ENCODE results near the gene TMEM258.

Gene TMEM258

GRCh38 chr11:61814958-61815789 is 22.8 kb upstream of the TMEM258 start (continued):
- no peak for TF ChIP-seq PATZ1 (CRISPR knock-in tag; IDR thresholded peaks at IDR 0.05; ENCODE audit: borderline replicate concordance)
- TF ChIP-seq OSR1 (CRISPR knock-in tag; IDR thresholded peaks at IDR 0.05) = no peak
- no peak for TF ChIP-seq ZC3H10 (CRISPR knock-in tag; IDR thresholded peaks at IDR 0.05)

DNA sequence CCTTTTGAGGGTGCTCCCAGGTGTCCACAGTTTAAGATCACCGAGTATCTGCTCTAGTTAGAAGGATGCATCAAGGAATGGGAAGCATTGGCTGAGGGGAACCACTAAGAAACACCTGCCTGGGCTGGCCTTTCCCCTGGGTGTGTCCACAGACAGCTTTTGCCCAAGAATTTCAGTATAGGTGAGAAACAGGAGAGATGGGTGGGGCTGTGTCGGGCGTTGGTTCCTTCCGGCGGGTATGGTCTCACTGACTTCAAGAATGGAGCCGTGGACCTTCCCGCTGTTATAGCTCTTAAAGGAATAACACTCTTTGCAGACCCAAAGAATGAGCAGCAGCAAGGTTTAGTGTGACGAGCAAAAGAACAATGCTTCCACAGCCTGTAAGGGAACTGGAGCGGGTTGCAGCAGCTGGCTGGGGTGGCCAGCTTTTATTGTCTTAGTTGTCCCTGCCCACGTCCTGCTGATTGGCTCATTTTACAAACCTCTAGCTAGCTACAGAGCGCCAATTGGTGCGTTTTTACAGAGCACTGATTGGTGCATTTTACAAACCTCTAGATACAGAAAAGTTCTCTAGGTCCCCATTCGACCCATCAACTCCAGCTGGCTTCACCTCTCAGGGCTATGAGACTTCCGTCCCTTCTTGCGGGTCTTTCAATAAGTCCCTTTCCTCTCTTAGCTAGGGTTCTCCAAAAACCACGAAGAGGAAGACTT is 22.0 kb upstream of the TMEM258 start:
- TF ChIP-seq ZNF8 (CRISPR knock-in tag; IDR thresholded peaks at IDR 0.05) (0 out of 2 replicates have a peak, but pooled peaks have one; percentile 14), ESRRG (CRISPR knock-in tag; IDR thresholded peaks at IDR 0.05) (no peak)

GRCh38 chr11:61812736-61813411 is 20.5 kb upstream of the TMEM258 start:
- TF ChIP-seq, protein P1, sequence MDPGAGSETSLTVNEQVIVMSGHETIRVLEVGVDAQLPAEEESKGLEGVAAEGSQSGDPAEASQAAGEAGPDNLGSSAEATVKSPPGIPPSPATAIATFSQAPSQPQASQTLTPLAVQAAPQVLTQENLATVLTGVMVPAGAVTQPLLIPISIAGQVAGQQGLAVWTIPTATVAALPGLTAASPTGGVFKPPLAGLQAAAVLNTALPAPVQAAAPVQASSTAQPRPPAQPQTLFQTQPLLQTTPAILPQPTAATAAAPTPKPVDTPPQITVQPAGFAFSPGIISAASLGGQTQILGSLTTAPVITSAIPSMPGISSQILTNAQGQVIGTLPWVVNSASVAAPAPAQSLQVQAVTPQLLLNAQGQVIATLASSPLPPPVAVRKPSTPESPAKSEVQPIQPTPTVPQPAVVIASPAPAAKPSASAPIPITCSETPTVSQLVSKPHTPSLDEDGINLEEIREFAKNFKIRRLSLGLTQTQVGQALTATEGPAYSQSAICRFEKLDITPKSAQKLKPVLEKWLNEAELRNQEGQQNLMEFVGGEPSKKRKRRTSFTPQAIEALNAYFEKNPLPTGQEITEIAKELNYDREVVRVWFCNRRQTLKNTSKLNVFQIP (CRISPR knock-in tag; IDR thresholded peaks at IDR 0.05; ENCODE audit: borderline replicate concordance, low read depth) = no peak
- TF ChIP-seq GLIS3 (CRISPR knock-in tag; IDR thresholded peaks at IDR 0.05) (no peak), TSHZ2 (CRISPR knock-in tag; IDR thresholded peaks at IDR 0.05) (no peak), ISL1 (CRISPR knock-in tag; IDR thresholded peaks at IDR 0.05) (no peak), PPARA (CRISPR knock-in tag; IDR thresholded peaks at IDR 0.05; ENCODE audit: borderline replicate concordance) (no peak), CREB5 (CRISPR knock-in tag; IDR thresholded peaks at IDR 0.05; ENCODE audit: low read depth) (no peak), ZFP3 (CRISPR knock-in tag; IDR thresholded peaks at IDR 0.05) (no peak), ZC3H10 (CRISPR knock-in tag; IDR thresholded peaks at IDR 0.05) (no peak), ZNF565 (CRISPR knock-in tag; conservative IDR thresholded peaks at IDR 0.05; ENCODE audit: low read depth) (no peak), SNAI2 (CRISPR knock-in tag; IDR thresholded peaks at IDR 0.05) (no peak), TCF4 (CRISPR knock-in tag; IDR thresholded peaks at IDR 0.05; ENCODE audit: borderline replicate concordance) (no peak), ZNF8 (CRISPR knock-in tag; IDR thresholded peaks at IDR 0.05) (no peak), TOX (CRISPR knock-in tag; IDR thresholded peaks at IDR 0.05; ENCODE audit: borderline replicate concordance) (no peak), PATZ1 (CRISPR knock-in tag; IDR thresholded peaks at IDR 0.05; ENCODE audit: borderline replicate concordance) (no peak), BACH2 (CRISPR knock-in tag; IDR thresholded peaks at IDR 0.05; ENCODE audit: borderline replicate concordance) (no peak), ZFP30 (CRISPR knock-in tag; IDR thresholded peaks at IDR 0.05) (no peak), CSRNP3 (CRISPR knock-in tag; IDR thresholded peaks at IDR 0.05) (no peak), RARB (CRISPR knock-in tag; IDR thresholded peaks at IDR 0.05) (no peak), ESRRG (CRISPR knock-in tag; IDR thresholded peaks at IDR 0.05) (no peak)
- no peak for ATAC-seq

More for the DNA sequence above, 22.0 kb upstream of the TMEM258 start:
- no peak for ATAC-seq
